K562 (cell line): Measurements from ENCODE around the gene RAB6A.

ENCODE experiments used
- GATA2 ChIP-seq: sonication (generic); formaldehyde crosslinking; IDR thresholded peaks from 2 replicates; pipeline ENCODE4 v1.4.0; 2020; ENCODE audit warnings: mild to moderate bottlenecking, missing genetic modification reagents
- POLR2AphosphoS5 ChIP-seq: IDR thresholded peaks from 2 replicates; pipeline ENCODE4 v1.6.1; 2011; ENCODE audit warnings: mild to moderate bottlenecking, low read depth, low read length, moderate library complexity; ENCODE audit not compliant: control insufficient read depth, insufficient read depth

DNA sequence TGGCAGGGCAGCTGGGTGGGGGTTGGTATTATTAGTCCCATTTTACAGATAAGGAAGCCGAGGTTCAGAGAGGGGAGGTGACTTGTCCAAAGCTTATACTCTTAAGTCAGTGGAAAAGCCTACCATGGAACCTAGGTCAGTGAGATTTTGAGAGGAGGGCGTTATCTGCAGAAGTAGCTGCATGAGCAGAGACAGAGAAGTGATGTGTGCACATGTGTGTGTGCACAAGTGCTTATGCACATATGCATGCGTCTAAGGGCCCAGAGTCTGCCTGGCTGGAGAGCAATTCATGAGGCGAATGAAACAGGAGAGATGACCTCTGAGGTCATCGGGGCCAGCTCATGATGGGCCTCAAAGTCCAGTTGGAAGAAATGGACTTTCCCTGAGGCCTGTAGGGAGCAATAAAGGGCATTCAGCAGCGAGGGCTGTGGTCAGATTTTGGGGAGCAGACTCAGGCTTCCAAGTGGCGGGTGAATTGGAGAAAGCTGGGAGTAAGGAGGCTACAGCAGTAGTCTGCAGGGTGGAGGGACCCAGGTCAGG lies 106.3 kb downstream of the RAB6A start:
- TF ChIP-seq POLR2AphosphoS5: no peak
- TF ChIP-seq GATA2 (CRISPR knock-in tag): no peak
